Tibial nerve (tissue), 4 donors: Measurements from ENCODE around the gene TEX9. TPM values are rescaled to one million over a fixed set of nuclear protein-coding genes. Genes with fewer than 3 reads are reported as not detected.

Source experiments
- DNase-seq, 2 donors: peaks; one replicate each; pipeline ENCODE4 v3.0.0-alpha.2; 2019; ENCODE audit warnings: low spot score in 2 of 2
- H3K27ac ChIP-seq, 4 donors: fragments of 200-600 bp; sonication (generic) in 3 of 4; one replicate each; pipeline ENCODE4 v1.5.1; 2017 to 2019; ENCODE audit warnings: mild to moderate bottlenecking in 1 of 4
- H3K27me3 ChIP-seq, 2 donors: fragments of 200-600 bp; sonication (generic) in 1 of 2; one replicate each; pipeline versions ENCODE4 v1.5.1 to v1.6.0; 2017 to 2019
- H3K36me3 ChIP-seq, 3 donors: fragments of 200-600 bp; sonication (generic); one replicate each; pipeline ENCODE4 v1.5.1; 2018 to 2019
- H3K4me1 ChIP-seq, 4 donors: fragments of 200-600 bp; sonication (generic) in 3 of 4; one replicate each; pipeline ENCODE4 v1.5.1; 2017 to 2019
- H3K4me3 ChIP-seq, 4 donors: fragments of 200-600 bp; sonication (generic) in 3 of 4; one replicate each; pipeline ENCODE4 v1.5.1; 2017 to 2019; ENCODE audit warnings: mild to moderate bottlenecking in 1 of 4, moderate library complexity in 1 of 4
- H3K9me3 ChIP-seq, 4 donors: fragments of 200-600 bp; sonication (generic) in 3 of 4; one replicate each; pipeline ENCODE4 v1.5.1; 2017 to 2019
- CTCF ChIP-seq, 5 experiments: fragments of 200-600 bp in 3 of 5; fragments of 450-650 bp in 2 of 5; sonication (generic) in 3 of 5; IDR thresholded peaks; one replicate each; pipeline ENCODE4 v1.5.1; 2016 to 2019; ENCODE audit warnings: antibody characterized with exemption in 5 of 5, mild to moderate bottlenecking in 3 of 5, moderate library complexity in 2 of 5
- EP300 ChIP-seq, 2 donors: sonication (generic); formaldehyde crosslinking; IDR thresholded peaks; one replicate each; pipeline ENCODE4 v1.6.1; 2017; ENCODE audit warnings: antibody characterized with exemption in 2 of 2, mild to moderate bottlenecking in 1 of 2
- POLR2A ChIP-seq, 2 donors: fragments of 450-650 bp; IDR thresholded peaks; one replicate each; pipeline ENCODE4 v1.6.1; 2017; ENCODE audit warnings: antibody characterized with exemption in 2 of 2, mild to moderate bottlenecking in 2 of 2, moderate library complexity in 2 of 2
- WGBS, 2 donors: methylation state at CpG; one replicate each; pipeline ENCODE4 v1.1.5; 2018; 5-methylcytosine and 5-hydroxymethylcytosine counted together
- total RNA-seq, 4 donors: library from RNA; depleted of rRNA; stranded (reverse); fragments of >200 nt; gene quantifications; one replicate each; pipeline ENCODE4 v1.1.0, GENCODE V29; 2016

TEX9 gene
- total RNA-seq, 4 donors from 2014 or later: 5.4 to 12.4 (median 6.6) TPM

DNA sequence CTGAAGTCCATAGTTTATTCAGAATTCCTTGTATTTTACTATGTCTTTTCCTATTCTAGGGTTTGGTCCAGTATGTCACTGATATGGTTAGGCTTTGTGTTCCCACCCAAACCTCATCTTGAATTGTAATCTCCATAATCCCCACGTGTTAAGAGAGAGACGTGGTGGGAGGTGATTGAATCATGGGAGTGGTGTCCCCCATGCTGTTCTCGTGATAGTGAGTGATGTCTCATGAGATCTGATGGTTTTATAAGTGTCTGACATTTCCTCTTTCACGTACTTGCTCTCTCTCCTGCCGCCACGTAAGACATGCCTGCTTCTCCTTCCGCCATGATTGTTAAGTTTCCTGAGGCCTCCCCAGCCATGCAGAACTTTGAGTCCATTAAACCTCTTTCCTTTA, 6.6 kb upstream of the TEX9 start:
- Histone ChIP-seq H3K27ac (no peak overlapping the region), H3K4me3 (no peak overlapping the region), H3K27me3 (no peaks in the 10 kb centered on the region), H3K36me3 (no peaks in the 10 kb centered on the region), H3K4me1 (no peaks in the 10 kb centered on the region), H3K9me3 (peaks cover 0 to 4% (median 2%) of the 10 kb centered on the region in 4 donors)
- WGBS, 2 donors: 77 to 86% methylated on average over 7 of the region's 7 CpGs
- no peak for TF ChIP-seq EP300 (IDR thresholded peaks at IDR 0.05)
- no peak for TF ChIP-seq POLR2A (IDR thresholded peaks at IDR 0.05)
- no peak for TF ChIP-seq CTCF (IDR thresholded peaks at IDR 0.05)
- no peak for DNase-seq

DNA sequence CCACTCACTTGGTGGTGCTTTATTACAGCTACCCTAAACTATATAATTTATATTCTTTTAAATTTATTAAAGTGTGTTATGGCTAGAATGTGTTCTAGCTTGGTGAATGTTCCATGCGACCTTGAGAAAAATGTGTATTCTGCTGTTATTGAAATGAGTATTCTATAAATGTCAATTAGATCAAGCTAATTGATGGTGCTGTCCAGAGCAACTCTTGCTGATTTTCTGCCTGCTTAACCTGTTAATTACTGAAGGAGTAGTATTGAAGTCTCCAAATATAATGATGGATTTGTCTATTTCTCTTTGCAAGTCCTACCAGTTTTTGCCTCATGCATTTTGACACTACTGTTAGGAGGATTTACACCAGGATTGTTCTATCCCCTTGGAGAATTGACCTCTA, 3.2 kb upstream of the TEX9 start:
- no peak overlapping the region for H3K27ac ChIP-seq
- no peak for DNase-seq
- peaks cover 0 to 19% (median 0%) of the 10 kb centered on the region in 4 donors for H3K4me1 ChIP-seq
- H3K27me3 ChIP-seq: no peaks in the 10 kb centered on the region
- no peak overlapping the region for H3K4me3 ChIP-seq
- TF ChIP-seq POLR2A (IDR thresholded peaks at IDR 0.05): no peak
- TF ChIP-seq CTCF (IDR thresholded peaks at IDR 0.05): no peak
- no peak for TF ChIP-seq EP300 (IDR thresholded peaks at IDR 0.05)
- H3K36me3 ChIP-seq: no peaks in the 10 kb centered on the region
- 96 to 98% methylated on average over 1 of the region's 1 CpG for WGBS, 2 donors
- H3K9me3 ChIP-seq: peaks cover 0 to 4% (median 2%) of the 10 kb centered on the region in 4 donors

GRCh38 chr15:56366211-56366610, 985 bp downstream of the TEX9 start:
- H3K36me3 ChIP-seq: no peaks in the 10 kb centered on the region
- H3K4me3 ChIP-seq: peak overlapping the region in 3 of 4 donors; percentile 52 to 77 (median 70)
- no peak overlapping the region for H3K27ac ChIP-seq
- peaks cover 0 to 19% (median 0%) of the 10 kb centered on the region in 4 donors for H3K4me1 ChIP-seq
- peaks cover 0 to 4% (median 2%) of the 10 kb centered on the region in 4 donors for H3K9me3 ChIP-seq
- 23 to 29% methylated on average over 2 of the region's 2 CpGs for WGBS, 2 donors
- no peak for TF ChIP-seq EP300 (IDR thresholded peaks at IDR 0.05)
- no peak for TF ChIP-seq POLR2A (IDR thresholded peaks at IDR 0.05)
- no peak for TF ChIP-seq CTCF (IDR thresholded peaks at IDR 0.05)
- H3K27me3 ChIP-seq: no peaks in the 10 kb centered on the region
- DNase-seq: no peak

GRCh38 chr15:56367156-56367555, 1.9 kb downstream of the TEX9 start:
- no peak overlapping the region for H3K27ac ChIP-seq
- no peak for DNase-seq
- H3K4me1 ChIP-seq: peaks cover 0 to 19% (median 0%) of the 10 kb centered on the region in 4 donors
- H3K36me3 ChIP-seq: no peaks in the 10 kb centered on the region
- TF ChIP-seq POLR2A (IDR thresholded peaks at IDR 0.05) (no peak), CTCF (IDR thresholded peaks at IDR 0.05) (no peak), EP300 (IDR thresholded peaks at IDR 0.05) (no peak)
- 92 to 95% methylated on average over 3 of the region's 3 CpGs for WGBS, 2 donors
- no peak overlapping the region for H3K4me3 ChIP-seq
- H3K9me3 ChIP-seq: peaks cover 0 to 4% (median 0%) of the 10 kb centered on the region in 4 donors
- no peaks in the 10 kb centered on the region for H3K27me3 ChIP-seq

GRCh38 chr15:56369234-56369633, 4.0 kb downstream of the TEX9 start:
- Histone ChIP-seq H3K4me3 (no peak overlapping the region), H3K27ac (no peak overlapping the region), H3K4me1 (peaks cover 0 to 19% (median 0%) of the 10 kb centered on the region in 4 donors), H3K36me3 (no peaks in the 10 kb centered on the region), H3K27me3 (no peaks in the 10 kb centered on the region), H3K9me3 (no peaks in the 10 kb centered on the region)
- no peak for DNase-seq
- TF ChIP-seq EP300 (IDR thresholded peaks at IDR 0.05): no peak
- TF ChIP-seq CTCF (IDR thresholded peaks at IDR 0.05): no peak
- no peak for TF ChIP-seq POLR2A (IDR thresholded peaks at IDR 0.05)
- 78 to 80% methylated on average over 4 of the region's 4 CpGs for WGBS, 2 donors
